WTC11 (cell line): Measurements from ENCODE around the gene FAM110A. TPM values are rescaled to one million over a fixed set of nuclear protein-coding genes. Genes with fewer than 3 reads are reported as not detected.

Source experiments
- ATAC-seq: fragments of 200-7000 bp; cut with Tn5 transposase; 2 replicates; pipeline ENCODE4 v1.10.0; 2021; ENCODE audit warnings: mild to moderate bottlenecking, moderate library complexity
- CTCF ChIA-PET: fragments of 300-600 bp; sonication (Branson Sonifier 250); formaldehyde crosslinking; loops from one replicate; lab custom pipeline; 2021; ENCODE audit warnings: antibody characterized with exemption; lab: Charles Lee
- POLR2A ChIA-PET: fragments of 350-600 bp; sonication (Branson Sonifier 250); formaldehyde crosslinking; loops from one replicate; lab custom pipeline; 2021; ENCODE audit warnings: antibody characterized with exemption; lab: Charles Lee
- DNase-seq: peaks from one replicate; pipeline ENCODE4 v3.0.0; 2021; ENCODE audit warnings: low spot score
- H3K27ac Mint-ChIP-seq: 2 replicates; pipeline ENCODE4 v1.8.0; 2021; ENCODE audit warnings: mixed read lengths
- H3K27me3 Mint-ChIP-seq: 2 replicates; pipeline ENCODE4 v1.8.0; 2021; ENCODE audit warnings: low read depth, mild to moderate bottlenecking, moderate library complexity, mixed read lengths
- H3K36me3 Mint-ChIP-seq: 2 replicates; pipeline ENCODE4 v1.8.0; 2021; ENCODE audit warnings: mixed read lengths
- H3K4me1 Mint-ChIP-seq: 2 replicates; pipeline ENCODE4 v1.8.0; 2022; ENCODE audit warnings: mixed read lengths
- H3K4me3 Mint-ChIP-seq: 2 replicates; pipeline ENCODE4 v1.8.0; 2021; ENCODE audit warnings: mild to moderate bottlenecking, moderate library complexity, mixed read lengths
- H3K9me3 Mint-ChIP-seq: 2 replicates; pipeline ENCODE4 v1.8.0; 2021; ENCODE audit warnings: mixed read lengths
- CBFB ChIP-seq: sonication (generic); formaldehyde crosslinking; IDR thresholded peaks from 2 replicates; pipeline ENCODE4 v1.8.1; 2022; ENCODE audit warnings: mild to moderate bottlenecking, low read depth, missing genetic modification reagents
- E2F5 ChIP-seq: sonication (generic); formaldehyde crosslinking; IDR thresholded peaks from 2 replicates; pipeline ENCODE4 v1.8.1; 2022; ENCODE audit warnings: mild to moderate bottlenecking, moderate library complexity, missing genetic modification reagents
- MXD4 ChIP-seq: fragments of 250-450 bp; sonication (Bioruptor Pico); IDR thresholded peaks from 2 replicates; pipeline ENCODE4 v1.8.0; 2021; ENCODE audit warnings: mild to moderate bottlenecking, moderate library complexity, borderline replicate concordance
- NFE2L1 ChIP-seq: sonication (generic); formaldehyde crosslinking; IDR thresholded peaks from 2 replicates; pipeline ENCODE4 v1.8.1; 2023; ENCODE audit warnings: missing genetic modification reagents
- NFYB ChIP-seq: sonication (generic); formaldehyde crosslinking; conservative IDR thresholded peaks from 2 replicates; pipeline ENCODE4 v1.8.0; 2022; ENCODE audit warnings: low read depth, missing genetic modification reagents
- SP1 ChIP-seq: sonication (generic); formaldehyde crosslinking; conservative IDR thresholded peaks from 2 replicates; pipeline ENCODE4 v1.8.1; 2022; ENCODE audit warnings: missing genetic modification reagents
- ZNF138 ChIP-seq: sonication (generic); formaldehyde crosslinking; conservative IDR thresholded peaks from 2 replicates; pipeline ENCODE4 v1.8.1; 2022; ENCODE audit warnings: mild to moderate bottlenecking, moderate library complexity, missing genetic modification reagents
- ZNF219 ChIP-seq: sonication (generic); formaldehyde crosslinking; IDR thresholded peaks from 2 replicates; pipeline ENCODE4 v1.8.0; 2023; ENCODE audit warnings: missing genetic modification reagents, mild to moderate bottlenecking, borderline replicate concordance
- ZNF263 ChIP-seq: sonication (generic); formaldehyde crosslinking; IDR thresholded peaks from 2 replicates; pipeline ENCODE4 v1.8.1; 2022; ENCODE audit warnings: low read depth, mild to moderate bottlenecking, moderate library complexity, missing genetic modification reagents
- ZNF317 ChIP-seq: sonication (generic); formaldehyde crosslinking; IDR thresholded peaks from 2 replicates; pipeline ENCODE4 v1.8.1; 2023; ENCODE audit warnings: low read depth, mild to moderate bottlenecking, moderate library complexity, missing genetic modification reagents, borderline replicate concordance
- ZNF396 ChIP-seq: fragments of 250-450 bp; sonication (Bioruptor Pico); IDR thresholded peaks from 2 replicates; pipeline ENCODE4 v1.8.0; 2021; ENCODE audit warnings: mild to moderate bottlenecking, moderate library complexity, borderline replicate concordance
- ZNF416 ChIP-seq: fragments of 250-450 bp; sonication (Bioruptor Pico); IDR thresholded peaks from 2 replicates; pipeline ENCODE4 v1.9.0; 2021; ENCODE audit warnings: mild to moderate bottlenecking, inconsistent platforms
- total RNA-seq: library from RNA; stranded (reverse); gene quantifications from 3 replicates; pipeline ENCODE4 v1.2.3, GENCODE V29; 2021
- TF ChIP-seq, protein P1 (sequence below): sonication (generic); formaldehyde crosslinking; conservative IDR thresholded peaks from 2 replicates; pipeline ENCODE4 v1.8.1; 2023; ENCODE audit warnings: mild to moderate bottlenecking, low read depth, missing genetic modification reagents, moderate library complexity
- TF ChIP-seq, protein P2 (sequence below): sonication (generic); formaldehyde crosslinking; IDR thresholded peaks from 2 replicates; pipeline ENCODE4 v1.8.0; 2022; ENCODE audit warnings: mild to moderate bottlenecking, missing genetic modification reagents
- TF ChIP-seq, protein P3 (sequence below): sonication (generic); formaldehyde crosslinking; IDR thresholded peaks from 2 replicates; pipeline ENCODE4 v1.8.0; 2022; ENCODE audit warnings: mild to moderate bottlenecking, missing genetic modification reagents
- TF ChIP-seq, protein P4 (sequence below): sonication (generic); formaldehyde crosslinking; IDR thresholded peaks from 2 replicates; pipeline ENCODE4 v1.8.1; 2022; ENCODE audit warnings: missing genetic modification reagents, borderline replicate concordance
- TF ChIP-seq, protein P5 (sequence below): sonication (generic); formaldehyde crosslinking; IDR thresholded peaks from 2 replicates; pipeline ENCODE4 v1.8.1; 2023; ENCODE audit warnings: mild to moderate bottlenecking, missing genetic modification reagents

The FAM110A gene
- total RNA-seq, 1 experiment from 2014 or later = 18.8 TPM

- TF ChIP-seq ZNF263 (CRISPR knock-in tag) (no peak), NFE2L1 (no peak), CBFB (CRISPR knock-in tag) (no peak)
- TF ChIP-seq, protein P1, sequence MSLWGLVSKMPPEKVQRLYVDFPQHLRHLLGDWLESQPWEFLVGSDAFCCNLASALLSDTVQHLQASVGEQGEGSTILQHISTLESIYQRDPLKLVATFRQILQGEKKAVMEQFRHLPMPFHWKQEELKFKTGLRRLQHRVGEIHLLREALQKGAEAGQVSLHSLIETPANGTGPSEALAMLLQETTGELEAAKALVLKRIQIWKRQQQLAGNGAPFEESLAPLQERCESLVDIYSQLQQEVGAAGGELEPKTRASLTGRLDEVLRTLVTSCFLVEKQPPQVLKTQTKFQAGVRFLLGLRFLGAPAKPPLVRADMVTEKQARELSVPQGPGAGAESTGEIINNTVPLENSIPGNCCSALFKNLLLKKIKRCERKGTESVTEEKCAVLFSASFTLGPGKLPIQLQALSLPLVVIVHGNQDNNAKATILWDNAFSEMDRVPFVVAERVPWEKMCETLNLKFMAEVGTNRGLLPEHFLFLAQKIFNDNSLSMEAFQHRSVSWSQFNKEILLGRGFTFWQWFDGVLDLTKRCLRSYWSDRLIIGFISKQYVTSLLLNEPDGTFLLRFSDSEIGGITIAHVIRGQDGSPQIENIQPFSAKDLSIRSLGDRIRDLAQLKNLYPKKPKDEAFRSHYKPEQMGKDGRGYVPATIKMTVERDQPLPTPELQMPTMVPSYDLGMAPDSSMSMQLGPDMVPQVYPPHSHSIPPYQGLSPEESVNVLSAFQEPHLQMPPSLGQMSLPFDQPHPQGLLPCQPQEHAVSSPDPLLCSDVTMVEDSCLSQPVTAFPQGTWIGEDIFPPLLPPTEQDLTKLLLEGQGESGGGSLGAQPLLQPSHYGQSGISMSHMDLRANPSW (CRISPR knock-in tag) = no peak
- TF ChIP-seq, protein P2, sequence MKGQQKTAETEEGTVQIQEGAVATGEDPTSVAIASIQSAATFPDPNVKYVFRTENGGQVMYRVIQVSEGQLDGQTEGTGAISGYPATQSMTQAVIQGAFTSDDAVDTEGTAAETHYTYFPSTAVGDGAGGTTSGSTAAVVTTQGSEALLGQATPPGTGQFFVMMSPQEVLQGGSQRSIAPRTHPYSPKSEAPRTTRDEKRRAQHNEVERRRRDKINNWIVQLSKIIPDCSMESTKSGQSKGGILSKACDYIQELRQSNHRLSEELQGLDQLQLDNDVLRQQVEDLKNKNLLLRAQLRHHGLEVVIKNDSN (CRISPR knock-in tag) = no peak
- TF ChIP-seq, protein P3, sequence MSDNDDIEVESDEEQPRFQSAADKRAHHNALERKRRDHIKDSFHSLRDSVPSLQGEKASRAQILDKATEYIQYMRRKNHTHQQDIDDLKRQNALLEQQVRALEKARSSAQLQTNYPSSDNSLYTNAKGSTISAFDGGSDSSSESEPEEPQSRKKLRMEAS (CRISPR knock-in tag) = no peak
Measured at GRCh38 chr20:878511-879307, 45.2 kb downstream of the FAM110A start (continued).

- CTCF ChIA-PET = no interaction called here
- POLR2A ChIA-PET = no interaction called here
- Mint-ChIP-seq H3K4me1 (no peaks in the 10 kb centered on the region), H3K36me3 (no peaks in the 10 kb centered on the region), H3K9me3 (no peaks in the 10 kb centered on the region), H3K4me3 (no peak overlapping the region), H3K27me3 (peaks cover 3% of the 10 kb centered on the region), H3K27ac (no peak overlapping the region)
- TF ChIP-seq, protein P1 (CRISPR knock-in tag) = no peak
- TF ChIP-seq ZNF138 = no peak
- TF ChIP-seq, protein P4, sequence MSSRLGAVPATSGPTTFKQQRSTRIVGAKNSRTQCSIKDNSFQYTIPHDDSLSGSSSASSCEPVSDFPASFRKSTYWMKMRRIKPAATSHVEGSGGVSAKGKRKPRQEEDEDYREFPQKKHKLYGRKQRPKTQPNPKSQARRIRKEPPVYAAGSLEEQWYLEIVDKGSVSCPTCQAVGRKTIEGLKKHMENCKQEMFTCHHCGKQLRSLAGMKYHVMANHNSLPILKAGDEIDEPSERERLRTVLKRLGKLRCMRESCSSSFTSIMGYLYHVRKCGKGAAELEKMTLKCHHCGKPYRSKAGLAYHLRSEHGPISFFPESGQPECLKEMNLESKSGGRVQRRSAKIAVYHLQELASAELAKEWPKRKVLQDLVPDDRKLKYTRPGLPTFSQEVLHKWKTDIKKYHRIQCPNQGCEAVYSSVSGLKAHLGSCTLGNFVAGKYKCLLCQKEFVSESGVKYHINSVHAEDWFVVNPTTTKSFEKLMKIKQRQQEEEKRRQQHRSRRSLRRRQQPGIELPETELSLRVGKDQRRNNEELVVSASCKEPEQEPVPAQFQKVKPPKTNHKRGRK (CRISPR knock-in tag) = no peak
- TF ChIP-seq NFYB (CRISPR knock-in tag) = no peak
- no peak for TF ChIP-seq ZNF317 (CRISPR knock-in tag)
- TF ChIP-seq MXD4 (CRISPR knock-in tag) = no peak
- TF ChIP-seq SP1 (CRISPR knock-in tag) = no peak
- no peak for TF ChIP-seq ZNF396 (CRISPR knock-in tag)
- TF ChIP-seq ZNF219 (CRISPR knock-in tag) = no peak
- no peak for TF ChIP-seq ZNF416
- TF ChIP-seq, protein P5, sequence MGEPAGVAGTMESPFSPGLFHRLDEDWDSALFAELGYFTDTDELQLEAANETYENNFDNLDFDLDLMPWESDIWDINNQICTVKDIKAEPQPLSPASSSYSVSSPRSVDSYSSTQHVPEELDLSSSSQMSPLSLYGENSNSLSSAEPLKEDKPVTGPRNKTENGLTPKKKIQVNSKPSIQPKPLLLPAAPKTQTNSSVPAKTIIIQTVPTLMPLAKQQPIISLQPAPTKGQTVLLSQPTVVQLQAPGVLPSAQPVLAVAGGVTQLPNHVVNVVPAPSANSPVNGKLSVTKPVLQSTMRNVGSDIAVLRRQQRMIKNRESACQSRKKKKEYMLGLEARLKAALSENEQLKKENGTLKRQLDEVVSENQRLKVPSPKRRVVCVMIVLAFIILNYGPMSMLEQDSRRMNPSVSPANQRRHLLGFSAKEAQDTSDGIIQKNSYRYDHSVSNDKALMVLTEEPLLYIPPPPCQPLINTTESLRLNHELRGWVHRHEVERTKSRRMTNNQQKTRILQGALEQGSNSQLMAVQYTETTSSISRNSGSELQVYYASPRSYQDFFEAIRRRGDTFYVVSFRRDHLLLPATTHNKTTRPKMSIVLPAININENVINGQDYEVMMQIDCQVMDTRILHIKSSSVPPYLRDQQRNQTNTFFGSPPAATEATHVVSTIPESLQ (CRISPR knock-in tag) = no peak
- TF ChIP-seq E2F5 (CRISPR knock-in tag) = no peak
- no peak for ATAC-seq
- no peak for DNase-seq
Measured at GRCh38 chr20:879626-880025, 46.1 kb downstream of the FAM110A start.
